ENCODE results near the gene SCG5. TPM values are rescaled to one million over a fixed set of nuclear protein-coding genes. Genes with fewer than 3 reads are reported as not detected.

Gene SCG5
- total RNA-seq, 1 donor from 2014 or later: 6.1 TPM

- no peak overlapping the region for H3K4me3 ChIP-seq
- H3K27me3 ChIP-seq: no peaks in the 10 kb centered on the region
- H3K36me3 ChIP-seq: no peaks in the 10 kb centered on the region
- no peak for DNase-seq (ENCODE audit: extremely low spot score in 2 of 2)
- intact Hi-C loops (cut with DNase I): no loop called here
- H3K4me1 ChIP-seq: peaks cover 28% of the 10 kb centered on the region
- no peak for TF ChIP-seq POLR2AphosphoS5 (IDR thresholded peaks at IDR 0.05; ENCODE audit: insufficient read depth in 1 of 2, low read depth in 1 of 2)
- peak overlapping the region; percentile 78 for H3K27ac ChIP-seq
- no peaks in the 10 kb centered on the region for H3K9me3 ChIP-seq
Measured at GRCh38 chr15:32668942-32669341, 27.4 kb downstream of the SCG5 start.

DNA sequence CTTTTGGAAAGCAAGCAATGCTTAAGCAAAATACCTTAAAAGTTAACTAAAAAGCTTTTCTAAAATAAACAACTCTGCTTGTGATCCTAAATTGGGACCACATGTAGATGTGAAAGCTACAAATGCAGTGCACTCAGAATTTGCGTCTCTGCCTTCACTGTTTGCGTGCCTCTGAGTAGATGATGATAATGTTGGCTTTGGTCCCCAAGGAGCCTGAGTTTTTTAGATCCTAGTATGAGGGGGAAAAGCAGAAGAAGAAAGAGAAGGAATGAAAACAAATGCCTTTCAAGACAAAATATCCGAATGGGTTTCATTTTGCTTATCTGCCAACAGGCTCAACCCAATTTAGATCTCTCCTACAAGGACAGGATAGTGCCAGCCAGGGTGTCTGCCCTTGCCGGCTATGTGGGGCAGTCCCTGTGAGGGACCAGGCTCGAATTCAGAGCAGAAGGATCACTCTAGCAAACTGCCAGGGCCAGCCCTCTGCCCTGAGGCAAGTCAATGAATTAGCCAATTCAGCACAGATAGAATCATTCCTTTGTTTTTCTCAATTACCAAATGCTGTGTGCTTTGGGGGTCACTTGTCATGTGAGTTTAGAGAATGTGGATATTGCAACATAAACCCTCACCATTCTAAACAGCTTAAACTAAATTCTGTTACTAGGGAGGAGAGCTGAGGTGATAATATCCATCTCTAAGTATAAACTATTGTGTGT lies 28.5 kb downstream of the SCG5 start:
- intact Hi-C loops (cut with DNase I): loop anchor here (5.0 to 10.0 kb wide), 3 partner anchors 55 to 287 kb away; no protein-coding TSS in a partner anchor
- Histone ChIP-seq H3K4me1 (peaks cover 27% of the 10 kb centered on the region), H3K27me3 (no peaks in the 10 kb centered on the region), H3K9me3 (no peaks in the 10 kb centered on the region), H3K27ac (peak overlapping the region; percentile 78), H3K4me3 (no peak overlapping the region), H3K36me3 (no peaks in the 10 kb centered on the region)
- DNase-seq (ENCODE audit: extremely low spot score in 2 of 2): no peak
- TF ChIP-seq, protein P1, sequence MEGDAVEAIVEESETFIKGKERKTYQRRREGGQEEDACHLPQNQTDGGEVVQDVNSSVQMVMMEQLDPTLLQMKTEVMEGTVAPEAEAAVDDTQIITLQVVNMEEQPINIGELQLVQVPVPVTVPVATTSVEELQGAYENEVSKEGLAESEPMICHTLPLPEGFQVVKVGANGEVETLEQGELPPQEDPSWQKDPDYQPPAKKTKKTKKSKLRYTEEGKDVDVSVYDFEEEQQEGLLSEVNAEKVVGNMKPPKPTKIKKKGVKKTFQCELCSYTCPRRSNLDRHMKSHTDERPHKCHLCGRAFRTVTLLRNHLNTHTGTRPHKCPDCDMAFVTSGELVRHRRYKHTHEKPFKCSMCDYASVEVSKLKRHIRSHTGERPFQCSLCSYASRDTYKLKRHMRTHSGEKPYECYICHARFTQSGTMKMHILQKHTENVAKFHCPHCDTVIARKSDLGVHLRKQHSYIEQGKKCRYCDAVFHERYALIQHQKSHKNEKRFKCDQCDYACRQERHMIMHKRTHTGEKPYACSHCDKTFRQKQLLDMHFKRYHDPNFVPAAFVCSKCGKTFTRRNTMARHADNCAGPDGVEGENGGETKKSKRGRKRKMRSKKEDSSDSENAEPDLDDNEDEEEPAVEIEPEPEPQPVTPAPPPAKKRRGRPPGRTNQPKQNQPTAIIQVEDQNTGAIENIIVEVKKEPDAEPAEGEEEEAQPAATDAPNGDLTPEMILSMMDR (IDR thresholded peaks at IDR 0.05): no peak
- peak in 1 of 2 donors; percentile 69 for TF ChIP-seq POLR2AphosphoS5 (IDR thresholded peaks at IDR 0.05; ENCODE audit: insufficient read depth in 1 of 2, low read depth in 1 of 2)

DNA sequence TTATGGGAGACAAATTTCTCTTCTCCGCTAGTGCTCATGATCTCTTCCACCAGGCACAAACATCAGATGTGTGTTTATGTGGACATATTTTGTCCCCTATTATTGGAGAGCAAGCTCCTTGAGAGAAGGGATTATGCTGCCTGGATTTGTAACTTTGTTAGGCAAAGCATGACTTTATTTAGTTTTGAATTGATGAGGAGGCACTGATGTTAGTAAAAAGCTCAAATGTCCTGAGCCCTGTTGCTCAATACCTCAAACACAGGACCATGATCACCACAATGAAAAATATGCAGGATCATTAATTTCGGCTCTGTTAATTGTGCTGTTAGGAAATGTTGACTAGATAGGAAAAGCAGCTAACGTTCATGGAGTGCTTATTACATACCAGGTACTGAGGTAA lies 29.1 kb downstream of the SCG5 start:
- Histone ChIP-seq H3K27ac (peak overlapping the region; percentile 78), H3K4me3 (no peak overlapping the region), H3K27me3 (no peaks in the 10 kb centered on the region), H3K9me3 (no peaks in the 10 kb centered on the region), H3K4me1 (peaks cover 22% of the 10 kb centered on the region), H3K36me3 (no peaks in the 10 kb centered on the region)
- intact Hi-C loops (cut with DNase I): loop anchor here (5.0 to 10.0 kb wide), 3 partner anchors 54 to 287 kb away; no protein-coding TSS in a partner anchor
- TF ChIP-seq POLR2A (IDR thresholded peaks at IDR 0.05) (no peak), POLR2AphosphoS5 (IDR thresholded peaks at IDR 0.05; ENCODE audit: insufficient read depth in 1 of 2, low read depth in 1 of 2) (no peak)
- TF ChIP-seq, protein P1 (IDR thresholded peaks at IDR 0.05): no peak
- DNase-seq (ENCODE audit: extremely low spot score in 2 of 2): no peak

DNA sequence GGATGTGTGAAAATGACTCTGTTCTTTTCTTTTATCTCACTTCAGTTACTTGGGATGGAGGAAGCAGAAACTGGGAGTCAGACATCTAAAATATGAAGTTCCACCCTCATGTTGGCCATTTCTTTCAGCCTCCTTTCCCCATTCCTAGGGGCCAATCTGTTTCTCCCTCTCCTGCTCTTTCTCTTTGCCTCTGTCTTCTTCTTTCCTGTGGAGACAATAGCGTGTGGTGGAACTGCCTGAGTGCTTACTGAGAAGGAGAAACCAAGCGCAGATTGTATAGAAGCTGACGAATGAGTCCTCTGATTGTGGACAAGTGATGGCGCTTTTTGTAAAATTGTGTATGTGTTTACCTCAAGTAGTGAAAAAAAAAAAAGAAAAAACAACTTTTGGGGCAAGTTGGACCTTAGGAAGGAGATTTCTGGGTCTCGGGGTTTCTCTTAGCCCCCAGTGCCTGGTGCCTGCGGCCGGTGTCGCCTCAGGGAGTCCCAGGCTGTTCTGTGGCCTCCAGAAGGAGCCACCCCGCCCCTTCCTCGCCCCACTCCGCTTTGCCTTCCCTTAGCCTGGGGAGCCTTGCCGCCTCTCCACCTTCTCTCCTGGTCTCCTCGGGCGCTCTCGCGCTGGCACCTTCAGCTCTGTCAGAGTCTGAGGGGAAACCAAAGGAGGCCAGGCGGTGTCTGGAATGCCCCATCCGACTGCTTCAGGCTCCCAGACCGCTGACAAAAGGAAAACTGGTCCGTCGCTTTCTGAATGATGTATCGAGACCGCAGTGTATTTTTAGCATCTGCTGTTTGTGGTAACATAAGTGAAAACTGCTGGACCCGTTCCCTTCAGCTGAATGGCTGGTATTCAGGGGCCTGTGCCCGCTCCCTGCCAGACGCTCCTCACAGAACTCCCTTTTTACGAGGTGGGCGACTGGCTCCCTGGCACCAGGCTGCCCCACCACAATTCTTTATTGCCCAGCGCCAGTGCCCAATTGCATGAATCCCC lies 30.1 kb downstream of the SCG5 start:
- Histone ChIP-seq H3K4me3 (no peak overlapping the region), H3K36me3 (no peaks in the 10 kb centered on the region), H3K27ac (peak overlapping the region; percentile 78), H3K27me3 (no peaks in the 10 kb centered on the region), H3K4me1 (peaks cover 15% of the 10 kb centered on the region), H3K9me3 (no peaks in the 10 kb centered on the region)
- TF ChIP-seq POLR2AphosphoS5 (IDR thresholded peaks at IDR 0.05; ENCODE audit: insufficient read depth in 1 of 2, low read depth in 1 of 2) (no peak), POLR2A (IDR thresholded peaks at IDR 0.05) (no peak)
- TF ChIP-seq, protein P1 (IDR thresholded peaks at IDR 0.05): no peak
- DNase-seq (ENCODE audit: extremely low spot score in 2 of 2): no peak
- intact Hi-C loops (cut with DNase I): loop anchor here (5.0 to 10.0 kb wide), 3 partner anchors 53 to 286 kb away; no protein-coding TSS in a partner anchor

- no peak for DNase-seq (ENCODE audit: extremely low spot score in 2 of 2)
- no peaks in the 10 kb centered on the region for H3K27me3 ChIP-seq
- no peak for TF ChIP-seq POLR2AphosphoS5 (IDR thresholded peaks at IDR 0.05; ENCODE audit: insufficient read depth in 1 of 2, low read depth in 1 of 2)
- TF ChIP-seq POLR2A (IDR thresholded peaks at IDR 0.05): no peak
- TF ChIP-seq, protein P1 (IDR thresholded peaks at IDR 0.05): no peak
- peaks cover 5% of the 10 kb centered on the region for H3K4me1 ChIP-seq
- H3K27ac ChIP-seq: no peak overlapping the region
- no peak overlapping the region for H3K4me3 ChIP-seq
- intact Hi-C loops (cut with DNase I): loop anchor here (5.0 to 10.0 kb wide), 3 partner anchors 50 to 283 kb away; no protein-coding TSS in a partner anchor
- no peaks in the 10 kb centered on the region for H3K9me3 ChIP-seq
- H3K36me3 ChIP-seq: no peaks in the 10 kb centered on the region
Measured at GRCh38 chr15:32674681-32675080, 33.2 kb downstream of the SCG5 start.

Data from vagina (tissue), 2 donors.